Measurements from ENCODE around the gene CLK4. TPM values are rescaled to one million over a fixed set of nuclear protein-coding genes. Genes with fewer than 3 reads are reported as not detected.

Gene CLK4
- total and polyA plus RNA-seq, 2 experiments from 2014 or later: 15.3 to 18.1 TPM

DNA sequence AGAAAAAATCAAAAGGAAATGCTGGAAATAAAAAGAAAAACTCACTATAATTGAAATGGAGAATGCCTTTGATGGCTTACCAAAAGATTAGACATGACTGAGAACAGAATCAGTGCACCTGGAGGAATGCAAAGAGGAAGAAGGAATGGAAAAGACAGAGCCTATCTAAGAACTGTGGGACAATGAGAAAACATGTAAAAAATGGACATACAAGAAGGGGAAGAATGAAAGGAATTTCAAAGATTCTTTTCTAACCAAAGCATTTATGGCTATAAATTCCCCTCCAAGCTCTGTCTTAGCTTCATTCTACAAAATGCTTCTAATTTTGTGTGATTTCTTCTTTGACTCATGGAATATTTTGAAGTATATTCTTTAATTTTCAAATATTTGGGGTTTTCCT lies 47.5 kb upstream of the CLK4 start:
- H3K9me3 Mint-ChIP-seq: peaks cover 63% of the 10 kb centered on the region

More for the DNA sequence above, 47.5 kb upstream of the CLK4 start:
- Histone ChIP-seq H4K20me1 (replicated peaks; ENCODE audit: insufficient read depth) (no peaks in the 10 kb centered on the region), H3K4me1 (ENCODE audit: insufficient read depth) (peaks cover 5% of the 10 kb centered on the region; the same call in 1 of the 2 replicates), H3K79me2 (replicated peaks; ENCODE audit: insufficient read depth) (no peaks in the 10 kb centered on the region), H3K27me3 (ENCODE audit: insufficient read depth) (no peaks in the 10 kb centered on the region), H3K27ac (ENCODE audit: low read depth) (no peak overlapping the region), H3K4me2 (no peak overlapping the region), H3K4me3 (no peak overlapping the region), H3K9me2 (ENCODE audit: insufficient read depth) (0 out of 2 replicates have a peak, but pooled peaks cover 3% of the 10 kb centered on the region), H3F3A (replicated peaks; ENCODE audit: low read depth) (no peaks in the 10 kb centered on the region), H2AFZ (no peak overlapping the region), H3K36me3 (ENCODE audit: insufficient read depth) (no peaks in the 10 kb centered on the region)
- Mint-ChIP-seq H3K4me3 (no peak overlapping the region), H3K36me3 (ENCODE audit: low read depth) (peaks cover 2% of the 10 kb centered on the region; the same call in 1 of the 3 replicates), H3K4me1 (no peaks in the 10 kb centered on the region), H3K27me3 (ENCODE audit: insufficient read depth, low read depth, poor library complexity) (peaks cover 3% of the 10 kb centered on the region), H3K27ac (no peak overlapping the region)
- peak; percentile 12 for DNase-seq (ENCODE audit: low spot score)
- ATAC-seq: no peak
- no peak for TF ChIP-seq EZH2phosphoT487 (IDR thresholded peaks at IDR 0.05; ENCODE audit: unreplicated experiment)
- no peak for TF ChIP-seq JUNB (IDR thresholded peaks at IDR 0.05; ENCODE audit: unreplicated experiment)
- TF ChIP-seq CREB1 (CRISPR knock-in tag; IDR thresholded peaks at IDR 0.05; ENCODE audit: low read depth): no peak
- TF ChIP-seq ZNF114 (CRISPR knock-in tag; IDR thresholded peaks at IDR 0.05): no peak
- TF ChIP-seq, protein P1, sequence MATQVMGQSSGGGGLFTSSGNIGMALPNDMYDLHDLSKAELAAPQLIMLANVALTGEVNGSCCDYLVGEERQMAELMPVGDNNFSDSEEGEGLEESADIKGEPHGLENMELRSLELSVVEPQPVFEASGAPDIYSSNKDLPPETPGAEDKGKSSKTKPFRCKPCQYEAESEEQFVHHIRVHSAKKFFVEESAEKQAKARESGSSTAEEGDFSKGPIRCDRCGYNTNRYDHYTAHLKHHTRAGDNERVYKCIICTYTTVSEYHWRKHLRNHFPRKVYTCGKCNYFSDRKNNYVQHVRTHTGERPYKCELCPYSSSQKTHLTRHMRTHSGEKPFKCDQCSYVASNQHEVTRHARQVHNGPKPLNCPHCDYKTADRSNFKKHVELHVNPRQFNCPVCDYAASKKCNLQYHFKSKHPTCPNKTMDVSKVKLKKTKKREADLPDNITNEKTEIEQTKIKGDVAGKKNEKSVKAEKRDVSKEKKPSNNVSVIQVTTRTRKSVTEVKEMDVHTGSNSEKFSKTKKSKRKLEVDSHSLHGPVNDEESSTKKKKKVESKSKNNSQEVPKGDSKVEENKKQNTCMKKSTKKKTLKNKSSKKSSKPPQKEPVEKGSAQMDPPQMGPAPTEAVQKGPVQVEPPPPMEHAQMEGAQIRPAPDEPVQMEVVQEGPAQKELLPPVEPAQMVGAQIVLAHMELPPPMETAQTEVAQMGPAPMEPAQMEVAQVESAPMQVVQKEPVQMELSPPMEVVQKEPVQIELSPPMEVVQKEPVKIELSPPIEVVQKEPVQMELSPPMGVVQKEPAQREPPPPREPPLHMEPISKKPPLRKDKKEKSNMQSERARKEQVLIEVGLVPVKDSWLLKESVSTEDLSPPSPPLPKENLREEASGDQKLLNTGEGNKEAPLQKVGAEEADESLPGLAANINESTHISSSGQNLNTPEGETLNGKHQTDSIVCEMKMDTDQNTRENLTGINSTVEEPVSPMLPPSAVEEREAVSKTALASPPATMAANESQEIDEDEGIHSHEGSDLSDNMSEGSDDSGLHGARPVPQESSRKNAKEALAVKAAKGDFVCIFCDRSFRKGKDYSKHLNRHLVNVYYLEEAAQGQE (IDR thresholded peaks at IDR 0.05; ENCODE audit: unreplicated experiment): no peak
- TF ChIP-seq NANOG (IDR thresholded peaks at IDR 0.05; ENCODE audit: borderline replicate concordance): no peak
- no peak for TF ChIP-seq ZNF331 (CRISPR knock-in tag; IDR thresholded peaks at IDR 0.05; ENCODE audit: low read depth)
- TF ChIP-seq, protein P2, sequence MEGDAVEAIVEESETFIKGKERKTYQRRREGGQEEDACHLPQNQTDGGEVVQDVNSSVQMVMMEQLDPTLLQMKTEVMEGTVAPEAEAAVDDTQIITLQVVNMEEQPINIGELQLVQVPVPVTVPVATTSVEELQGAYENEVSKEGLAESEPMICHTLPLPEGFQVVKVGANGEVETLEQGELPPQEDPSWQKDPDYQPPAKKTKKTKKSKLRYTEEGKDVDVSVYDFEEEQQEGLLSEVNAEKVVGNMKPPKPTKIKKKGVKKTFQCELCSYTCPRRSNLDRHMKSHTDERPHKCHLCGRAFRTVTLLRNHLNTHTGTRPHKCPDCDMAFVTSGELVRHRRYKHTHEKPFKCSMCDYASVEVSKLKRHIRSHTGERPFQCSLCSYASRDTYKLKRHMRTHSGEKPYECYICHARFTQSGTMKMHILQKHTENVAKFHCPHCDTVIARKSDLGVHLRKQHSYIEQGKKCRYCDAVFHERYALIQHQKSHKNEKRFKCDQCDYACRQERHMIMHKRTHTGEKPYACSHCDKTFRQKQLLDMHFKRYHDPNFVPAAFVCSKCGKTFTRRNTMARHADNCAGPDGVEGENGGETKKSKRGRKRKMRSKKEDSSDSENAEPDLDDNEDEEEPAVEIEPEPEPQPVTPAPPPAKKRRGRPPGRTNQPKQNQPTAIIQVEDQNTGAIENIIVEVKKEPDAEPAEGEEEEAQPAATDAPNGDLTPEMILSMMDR (conservative IDR thresholded peaks at IDR 0.05; ENCODE audit: low read depth in 2 of 2): no peak
- TF ChIP-seq, protein P3, sequence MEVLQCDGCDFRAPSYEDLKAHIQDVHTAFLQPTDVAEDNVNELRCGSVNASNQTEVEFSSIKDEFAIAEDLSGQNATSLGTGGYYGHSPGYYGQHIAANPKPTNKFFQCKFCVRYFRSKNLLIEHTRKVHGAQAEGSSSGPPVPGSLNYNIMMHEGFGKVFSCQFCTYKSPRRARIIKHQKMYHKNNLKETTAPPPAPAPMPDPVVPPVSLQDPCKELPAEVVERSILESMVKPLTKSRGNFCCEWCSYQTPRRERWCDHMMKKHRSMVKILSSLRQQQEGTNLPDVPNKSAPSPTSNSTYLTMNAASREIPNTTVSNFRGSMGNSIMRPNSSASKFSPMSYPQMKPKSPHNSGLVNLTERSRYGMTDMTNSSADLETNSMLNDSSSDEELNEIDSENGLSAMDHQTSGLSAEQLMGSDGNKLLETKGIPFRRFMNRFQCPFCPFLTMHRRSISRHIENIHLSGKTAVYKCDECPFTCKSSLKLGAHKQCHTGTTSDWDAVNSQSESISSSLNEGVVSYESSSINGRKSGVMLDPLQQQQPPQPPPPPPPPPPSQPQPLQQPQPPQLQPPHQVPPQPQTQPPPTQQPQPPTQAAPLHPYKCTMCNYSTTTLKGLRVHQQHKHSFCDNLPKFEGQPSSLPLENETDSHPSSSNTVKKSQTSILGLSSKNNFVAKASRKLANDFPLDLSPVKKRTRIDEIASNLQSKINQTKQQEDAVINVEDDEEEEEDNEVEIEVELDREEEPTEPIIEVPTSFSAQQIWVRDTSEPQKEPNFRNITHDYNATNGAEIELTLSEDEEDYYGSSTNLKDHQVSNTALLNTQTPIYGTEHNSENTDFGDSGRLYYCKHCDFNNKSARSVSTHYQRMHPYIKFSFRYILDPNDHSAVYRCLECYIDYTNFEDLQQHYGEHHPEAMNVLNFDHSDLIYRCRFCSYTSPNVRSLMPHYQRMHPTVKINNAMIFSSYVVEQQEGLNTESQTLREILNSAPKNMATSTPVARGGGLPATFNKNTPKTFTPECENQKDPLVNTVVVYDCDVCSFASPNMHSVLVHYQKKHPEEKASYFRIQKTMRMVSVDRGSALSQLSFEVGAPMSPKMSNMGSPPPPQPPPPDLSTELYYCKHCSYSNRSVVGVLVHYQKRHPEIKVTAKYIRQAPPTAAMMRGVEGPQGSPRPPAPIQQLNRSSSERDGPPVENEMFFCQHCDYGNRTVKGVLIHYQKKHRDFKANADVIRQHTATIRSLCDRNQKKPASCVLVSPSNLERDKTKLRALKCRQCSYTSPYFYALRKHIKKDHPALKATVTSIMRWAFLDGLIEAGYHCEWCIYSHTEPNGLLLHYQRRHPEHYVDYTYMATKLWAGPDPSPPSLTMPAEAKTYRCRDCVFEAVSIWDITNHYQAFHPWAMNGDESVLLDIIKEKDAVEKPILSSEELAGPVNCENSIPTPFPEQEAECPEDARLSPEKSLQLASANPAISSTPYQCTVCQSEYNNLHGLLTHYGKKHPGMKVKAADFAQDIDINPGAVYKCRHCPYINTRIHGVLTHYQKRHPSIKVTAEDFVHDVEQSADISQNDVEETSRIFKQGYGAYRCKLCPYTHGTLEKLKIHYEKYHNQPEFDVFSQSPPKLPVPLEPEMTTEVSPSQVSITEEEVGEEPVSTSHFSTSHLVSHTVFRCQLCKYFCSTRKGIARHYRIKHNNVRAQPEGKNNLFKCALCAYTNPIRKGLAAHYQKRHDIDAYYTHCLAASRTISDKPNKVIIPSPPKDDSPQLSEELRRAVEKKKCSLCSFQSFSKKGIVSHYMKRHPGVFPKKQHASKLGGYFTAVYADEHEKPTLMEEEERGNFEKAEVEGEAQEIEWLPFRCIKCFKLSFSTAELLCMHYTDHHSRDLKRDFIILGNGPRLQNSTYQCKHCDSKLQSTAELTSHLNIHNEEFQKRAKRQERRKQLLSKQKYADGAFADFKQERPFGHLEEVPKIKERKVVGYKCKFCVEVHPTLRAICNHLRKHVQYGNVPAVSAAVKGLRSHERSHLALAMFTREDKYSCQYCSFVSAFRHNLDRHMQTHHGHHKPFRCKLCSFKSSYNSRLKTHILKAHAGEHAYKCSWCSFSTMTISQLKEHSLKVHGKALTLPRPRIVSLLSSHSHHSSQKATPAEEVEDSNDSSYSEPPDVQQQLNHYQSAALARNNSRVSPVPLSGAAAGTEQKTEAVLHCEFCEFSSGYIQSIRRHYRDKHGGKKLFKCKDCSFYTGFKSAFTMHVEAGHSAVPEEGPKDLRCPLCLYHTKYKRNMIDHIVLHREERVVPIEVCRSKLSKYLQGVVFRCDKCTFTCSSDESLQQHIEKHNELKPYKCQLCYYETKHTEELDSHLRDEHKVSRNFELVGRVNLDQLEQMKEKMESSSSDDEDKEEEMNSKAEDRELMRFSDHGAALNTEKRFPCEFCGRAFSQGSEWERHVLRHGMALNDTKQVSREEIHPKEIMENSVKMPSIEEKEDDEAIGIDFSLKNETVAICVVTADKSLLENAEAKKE (CRISPR knock-in tag; IDR thresholded peaks at IDR 0.05): no peak

Measured in GM23338 (cell line).